ENCODE data around the gene PCF11. TPM values are rescaled to one million over a fixed set of nuclear protein-coding genes. Genes with fewer than 3 reads are reported as not detected.

The PCF11 gene
- total RNA-seq, 1 donor from 2014 or later = 28.7 TPM

- no peak for ATAC-seq
Observed at GRCh38 chr11:83152264-83152663, 4.7 kb upstream of the PCF11 start.

DNA sequence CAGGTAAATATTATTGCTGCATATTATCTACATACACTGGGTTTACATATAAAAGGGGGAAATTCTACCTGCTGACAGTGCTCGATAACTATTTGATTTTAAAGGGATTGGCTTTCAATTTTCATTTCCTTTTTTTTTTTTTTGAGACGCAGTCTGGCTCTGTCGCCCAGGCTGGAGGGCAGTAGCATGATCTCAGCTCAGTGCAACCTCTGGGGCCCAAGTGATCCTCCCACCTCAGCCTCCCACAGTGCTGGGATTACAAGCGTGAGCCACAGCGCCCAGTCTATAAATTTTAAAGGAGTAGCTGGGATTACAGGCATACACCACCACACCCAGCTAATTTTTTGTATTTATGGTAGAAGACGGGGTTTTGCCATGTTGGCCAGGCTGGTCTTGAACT is 3.2 kb upstream of the PCF11 start:
- no peak for ATAC-seq

GRCh38 chr11:83156144-83156995 is 561 bp upstream of the PCF11 start:
- peak; percentile 97 for ATAC-seq

DNA sequence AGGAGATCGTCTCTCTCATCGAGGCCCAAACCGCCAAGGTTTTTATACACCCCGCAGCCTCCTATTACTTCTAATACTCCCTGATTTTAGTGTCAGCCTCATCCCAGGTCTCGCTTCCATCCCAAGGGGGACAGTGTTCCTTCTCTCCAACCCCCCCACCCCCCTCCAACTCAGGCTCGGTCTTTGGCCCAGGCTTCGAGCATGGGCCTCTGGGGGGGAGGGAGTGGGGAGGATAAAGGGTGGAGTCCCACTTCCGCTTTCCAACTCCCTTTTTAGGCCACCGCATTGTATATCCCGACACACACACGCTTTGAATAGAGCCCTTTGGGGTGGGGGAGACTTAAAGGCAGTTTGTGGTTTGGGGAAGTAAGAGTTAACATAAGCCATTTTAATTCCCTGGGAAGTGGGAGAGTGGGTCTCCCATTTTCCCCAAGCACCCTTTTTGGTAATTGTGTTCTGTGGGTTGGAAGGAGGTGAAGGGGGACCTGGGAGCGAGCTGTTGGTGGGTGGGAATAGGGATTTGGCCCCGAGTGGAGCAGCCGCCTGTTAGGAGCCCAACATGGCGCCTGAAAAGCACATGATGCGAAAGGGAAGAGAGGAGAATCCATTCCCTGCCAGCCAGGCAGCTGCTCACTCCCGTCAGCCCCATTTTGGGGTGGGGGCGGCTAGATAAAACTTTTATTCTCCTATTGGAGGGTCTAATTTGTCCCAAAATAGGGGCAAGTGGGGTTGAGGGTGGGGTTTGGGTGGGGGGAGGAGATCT is 844 bp downstream of the PCF11 start:
- ATAC-seq = peak; percentile 26

DNA sequence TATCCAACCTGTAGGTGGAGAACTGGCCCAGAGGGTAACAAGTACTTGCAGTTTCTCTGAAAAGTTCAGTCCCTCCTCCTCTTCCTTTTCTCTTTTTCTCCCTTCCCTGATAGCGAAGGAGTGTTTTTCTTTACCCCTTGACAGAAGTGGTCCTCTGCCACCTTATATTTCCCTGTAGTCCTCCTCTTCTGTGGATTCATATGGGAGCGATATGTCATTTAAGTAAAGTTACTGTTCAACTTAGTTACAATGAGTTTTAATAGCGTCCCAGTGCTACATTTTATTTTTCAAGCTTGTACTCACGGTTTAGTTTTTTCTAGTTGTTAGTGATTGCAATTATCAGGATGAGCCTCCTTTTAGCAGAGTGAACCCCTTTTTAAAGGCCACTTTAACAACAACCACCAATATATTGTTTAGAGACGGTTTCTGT is 1.4 kb downstream of the PCF11 start:
- ATAC-seq = no peak

DNA sequence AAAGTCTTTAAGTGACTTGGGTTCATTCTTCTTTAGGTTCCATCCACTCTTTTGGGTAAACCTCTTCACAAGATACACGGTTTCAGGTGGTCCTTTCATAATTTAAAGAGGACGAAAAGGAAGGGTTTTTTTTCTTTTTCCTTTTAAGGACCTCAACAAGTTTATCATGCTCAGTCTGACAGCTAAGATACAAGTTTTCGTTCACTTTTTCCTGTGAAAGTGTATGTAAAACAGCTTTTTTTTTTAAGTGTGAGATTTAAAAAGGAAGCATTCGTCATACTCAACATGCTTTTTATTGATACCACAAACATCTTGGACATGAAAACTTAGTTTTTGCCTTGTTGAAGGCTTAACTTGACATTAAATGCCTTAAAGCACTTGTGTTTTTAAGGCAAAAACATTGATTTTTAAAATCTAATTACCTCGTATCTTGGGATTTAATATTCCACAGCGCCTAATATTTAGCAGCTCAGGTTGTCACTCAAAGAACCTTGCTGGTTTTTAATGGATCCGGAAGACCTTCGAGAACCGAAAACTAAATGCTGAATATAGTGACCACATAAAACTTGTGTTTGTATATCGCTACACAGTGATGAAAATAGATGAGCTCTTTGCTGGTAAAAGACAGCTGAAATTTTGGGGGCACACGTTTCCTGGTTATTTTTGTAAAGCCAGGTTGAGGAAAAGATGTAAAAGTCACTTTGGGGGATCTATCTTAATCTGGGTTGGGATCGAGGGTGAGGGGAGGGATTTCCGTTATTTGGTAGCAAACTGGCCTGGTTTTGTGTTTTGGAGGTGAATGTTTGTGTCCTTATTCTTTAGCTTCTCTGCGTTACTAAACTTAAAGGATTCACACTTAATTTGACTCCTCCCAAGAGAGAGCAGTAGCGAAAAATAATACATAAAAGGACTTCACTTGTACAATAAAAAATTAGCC is 2.3 kb downstream of the PCF11 start:
- no peak for ATAC-seq

DNA sequence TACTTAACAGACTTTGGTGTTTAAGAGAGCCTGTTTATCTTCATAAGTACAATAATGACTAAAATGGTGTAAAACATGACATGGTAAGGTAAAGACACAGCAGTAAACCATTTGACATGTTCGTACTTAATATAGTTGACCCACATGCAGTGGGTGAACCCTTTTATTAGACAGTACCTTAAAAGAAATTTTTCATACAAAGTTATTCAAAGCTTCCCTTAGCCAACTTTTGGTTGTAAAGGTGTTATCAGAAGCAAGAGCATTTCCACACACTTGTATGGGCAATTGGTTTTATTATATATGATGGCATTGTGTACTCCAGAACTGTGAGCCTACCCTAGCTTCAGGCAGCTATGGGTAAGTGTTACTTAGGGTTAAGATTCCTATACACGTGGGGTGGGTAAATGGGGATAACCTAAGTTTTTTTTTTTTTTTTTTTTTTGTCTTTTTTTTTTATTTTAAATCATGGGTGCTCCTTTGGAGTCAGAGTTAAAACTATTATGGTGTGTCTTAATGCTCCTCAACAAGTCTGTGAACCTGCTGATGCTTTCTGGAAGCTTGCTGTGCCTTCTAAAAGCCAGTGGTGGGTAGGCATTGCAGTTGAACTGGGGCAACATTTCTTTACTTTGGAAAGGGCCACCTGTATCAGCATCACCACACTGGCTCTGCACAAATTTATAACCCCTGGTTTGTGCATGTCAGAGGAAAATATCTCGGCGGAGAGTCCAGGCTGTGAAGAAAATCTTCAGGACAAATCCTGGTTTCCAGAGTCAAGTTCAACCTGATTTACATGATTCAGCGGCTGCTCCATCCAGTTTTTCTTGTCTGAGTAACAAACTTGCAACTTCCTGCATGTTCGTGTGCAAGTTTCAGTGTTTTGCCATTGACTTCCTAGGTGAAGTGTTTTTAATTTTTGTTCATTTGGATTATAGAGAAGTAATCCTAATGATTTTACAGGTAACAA is 3.3 kb downstream of the PCF11 start:
- ATAC-seq = peak; percentile 3

- no peak for ATAC-seq
Observed at GRCh38 chr11:83161610-83162199, 4.8 kb downstream of the PCF11 start.

DNA sequence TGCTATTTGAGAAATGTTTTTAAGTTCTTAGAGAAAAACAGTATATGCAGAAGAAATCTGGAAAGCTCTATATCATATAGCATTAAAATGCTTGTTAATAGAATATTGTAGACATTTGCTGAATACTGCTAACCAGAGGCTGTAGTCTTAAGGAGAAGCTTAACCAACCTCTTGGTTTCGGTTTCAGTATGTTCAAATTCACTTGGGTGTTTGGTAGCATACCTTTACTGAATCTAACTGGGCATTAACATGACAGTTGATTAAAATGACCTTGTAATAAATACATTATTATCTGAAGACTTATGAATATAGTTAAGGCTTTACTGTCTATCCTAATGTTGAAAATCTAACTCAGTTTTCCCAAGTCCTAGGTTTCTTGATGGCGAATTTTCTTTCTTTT is 5.4 kb downstream of the PCF11 start:
- ATAC-seq = no peak

DNA sequence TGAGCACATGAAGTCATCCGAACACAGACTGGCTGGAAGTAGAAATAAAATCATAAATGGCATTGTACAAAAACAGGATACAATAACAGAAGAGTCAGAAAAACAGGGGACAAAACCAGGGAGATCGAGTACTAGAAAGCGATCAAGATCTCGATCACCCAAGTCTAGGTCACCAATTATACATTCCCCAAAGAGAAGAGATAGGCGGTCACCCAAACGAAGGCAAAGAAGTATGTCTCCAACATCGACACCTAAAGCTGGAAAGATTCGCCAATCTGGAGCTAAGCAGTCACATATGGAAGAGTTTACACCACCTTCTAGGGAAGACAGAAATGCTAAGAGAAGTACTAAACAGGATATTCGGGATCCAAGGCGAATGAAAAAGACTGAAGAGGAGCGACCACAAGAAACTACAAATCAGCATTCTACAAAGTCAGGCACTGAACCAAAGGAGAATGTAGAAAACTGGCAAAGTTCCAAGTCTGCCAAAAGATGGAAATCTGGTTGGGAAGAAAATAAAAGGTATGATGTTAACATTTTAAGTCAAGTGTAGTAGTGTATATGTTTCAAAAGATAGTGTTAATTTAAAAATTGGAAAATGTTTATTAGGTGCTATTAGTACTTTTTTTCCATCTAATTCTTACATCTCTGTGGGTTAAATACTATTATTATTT is 9.4 kb downstream of the PCF11 start:
- ATAC-seq = no peak

DNA sequence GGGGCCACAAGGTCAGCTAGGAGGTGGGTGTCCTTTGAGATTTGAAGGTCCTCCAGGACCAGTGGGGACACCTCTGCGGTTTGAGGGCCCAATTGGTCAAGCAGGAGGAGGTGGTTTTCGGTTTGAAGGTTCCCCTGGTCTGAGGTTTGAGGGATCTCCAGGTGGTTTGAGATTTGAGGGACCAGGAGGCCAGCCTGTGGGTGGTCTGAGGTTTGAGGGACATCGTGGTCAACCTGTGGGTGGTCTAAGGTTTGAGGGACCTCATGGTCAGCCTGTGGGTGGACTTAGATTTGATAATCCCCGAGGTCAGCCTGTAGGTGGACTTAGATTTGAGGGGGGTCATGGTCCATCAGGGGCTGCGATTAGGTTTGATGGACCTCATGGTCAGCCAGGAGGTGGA is 11.8 kb downstream of the PCF11 start:
- ATAC-seq = peak; percentile 10

DNA sequence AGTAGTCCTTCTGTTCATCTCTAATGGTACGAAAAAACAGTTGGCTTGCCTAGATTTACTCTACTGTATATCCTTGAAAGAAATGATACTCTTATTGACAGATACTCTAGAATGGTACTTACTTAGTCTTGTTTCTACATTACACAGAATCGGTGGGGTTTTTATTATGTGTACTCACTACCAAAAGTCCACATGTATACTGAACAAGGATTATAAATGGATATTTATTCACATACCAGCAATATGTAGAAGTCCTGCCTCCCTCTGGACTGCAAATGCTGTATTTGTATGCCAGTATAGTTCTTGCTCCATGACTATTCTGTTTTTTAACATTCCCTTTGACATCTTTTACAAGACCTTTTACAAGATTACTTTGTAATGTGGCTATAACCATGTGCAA is 13.9 kb downstream of the PCF11 start:
- ATAC-seq = no peak

DNA sequence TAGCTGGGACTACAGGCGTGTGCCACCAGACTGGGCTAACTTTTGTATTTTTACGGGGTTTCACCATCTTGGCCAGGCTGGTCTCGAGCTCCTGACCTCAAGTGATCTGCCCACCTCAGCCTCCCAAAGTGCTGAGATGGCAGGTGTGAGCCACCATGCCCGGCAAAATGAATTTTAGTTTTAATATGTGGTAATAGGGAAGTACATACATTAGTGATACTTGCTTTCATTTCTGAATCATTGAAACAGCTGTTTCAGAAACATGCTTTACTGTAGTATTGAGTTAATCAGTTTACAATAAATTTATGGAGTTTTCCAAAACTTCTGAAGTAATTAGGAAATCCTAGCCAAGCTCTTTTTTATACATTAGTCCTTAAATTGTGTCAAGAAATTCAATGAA is 15.6 kb downstream of the PCF11 start:
- no peak for ATAC-seq

- peak; percentile 34 for ATAC-seq
Observed at GRCh38 chr11:83174008-83174407, 17.1 kb downstream of the PCF11 start.

DNA sequence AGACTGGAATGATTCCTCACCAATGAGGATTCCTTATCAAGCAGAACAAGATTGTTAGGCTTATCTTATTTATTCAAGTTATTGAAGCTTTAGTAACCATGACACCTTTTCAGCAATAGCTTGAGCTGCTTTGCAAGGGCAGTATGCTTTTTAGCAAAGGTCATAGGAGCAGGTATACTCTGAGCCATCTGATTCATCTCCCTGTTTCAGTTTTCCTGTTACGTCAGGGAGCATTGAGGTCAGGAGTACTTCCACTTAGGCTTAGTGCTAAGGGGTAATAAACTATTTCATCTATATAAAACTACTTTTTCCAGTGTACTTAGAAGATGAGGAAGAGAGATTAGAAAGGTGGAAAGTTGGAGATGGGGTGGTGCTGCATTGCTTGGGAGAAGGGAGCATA is 18.9 kb downstream of the PCF11 start:
- peak; percentile 54 for ATAC-seq

DNA sequence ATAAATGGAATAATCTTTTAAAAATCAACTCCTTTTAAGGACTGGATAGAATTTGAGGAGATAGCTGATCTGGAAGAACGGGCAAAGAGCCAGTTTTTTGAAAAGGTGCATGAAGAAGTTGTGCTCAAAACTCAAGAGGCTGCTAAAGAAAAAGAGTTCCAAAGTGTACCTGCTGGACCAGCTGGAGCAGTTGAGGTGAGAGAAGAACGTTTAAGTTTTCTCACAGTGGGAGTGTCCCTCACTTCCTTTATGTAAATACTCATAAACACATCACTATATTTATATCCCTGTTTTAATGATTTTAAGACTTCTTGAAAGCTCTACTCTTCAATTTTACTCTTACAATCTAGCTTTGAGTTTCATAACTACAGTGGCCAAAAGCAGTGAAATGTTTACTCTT is 24.9 kb downstream of the PCF11 start:
- peak; percentile 66 for ATAC-seq

DNA sequence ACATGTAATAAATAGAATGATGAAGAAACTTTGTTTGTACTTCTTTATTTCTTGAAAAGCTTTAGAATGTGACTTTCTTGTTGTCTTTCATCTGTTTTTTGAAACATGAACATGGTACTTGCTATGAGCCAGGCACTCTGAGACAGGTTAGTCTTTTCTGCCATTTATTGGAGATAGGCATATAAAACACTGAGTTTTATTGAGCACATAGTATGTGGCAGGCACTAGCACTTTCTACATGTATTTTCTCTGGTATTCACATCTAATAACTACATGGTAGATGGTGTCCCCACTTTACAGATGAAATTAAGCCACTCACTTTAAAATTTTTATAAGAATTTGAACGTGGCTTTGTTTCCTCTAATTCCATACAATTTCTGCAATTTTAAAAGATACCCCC is 28.8 kb downstream of the PCF11 start:
- ATAC-seq = no peak

GRCh38 chr11:83187465-83187864 is 30.5 kb downstream of the PCF11 start:
- ATAC-seq = peak; percentile 42

- ATAC-seq = no peak
Observed at GRCh38 chr11:83191491-83191890, 34.6 kb downstream of the PCF11 start.

DNA sequence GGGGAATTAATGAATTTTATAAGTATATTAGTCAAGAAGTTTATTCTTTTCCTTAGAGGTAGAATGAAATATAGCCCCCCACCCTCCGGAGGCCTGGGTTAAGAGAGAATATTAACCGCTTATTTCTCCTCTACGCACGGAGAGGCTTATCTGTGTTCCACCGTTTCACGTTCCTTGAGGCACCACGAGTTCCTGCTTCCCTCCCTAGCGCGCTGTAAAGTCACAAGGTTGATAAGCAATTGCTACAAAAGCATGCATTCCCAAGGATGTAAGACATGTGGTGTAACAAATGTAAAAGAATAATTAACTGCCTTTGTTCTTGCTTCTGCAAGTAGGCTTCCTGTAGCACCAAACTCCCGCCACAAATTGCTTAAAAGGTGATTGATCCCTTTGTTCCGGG is 35.1 kb downstream of the PCF11 start:
- ATAC-seq = no peak
